Measurements from ENCODE around the gene DPP6. TPM values are rescaled to one million over a fixed set of nuclear protein-coding genes. Genes with fewer than 3 reads are reported as not detected.
"Not testable (repeated sequence)": the region's sequence is repeated elsewhere in the genome, so short reads cannot be mapped to it uniquely, and the experiment has no call there.

DPP6 gene
- total RNA-seq, 1 experiment from 2014 or later, result not detected

DNA sequence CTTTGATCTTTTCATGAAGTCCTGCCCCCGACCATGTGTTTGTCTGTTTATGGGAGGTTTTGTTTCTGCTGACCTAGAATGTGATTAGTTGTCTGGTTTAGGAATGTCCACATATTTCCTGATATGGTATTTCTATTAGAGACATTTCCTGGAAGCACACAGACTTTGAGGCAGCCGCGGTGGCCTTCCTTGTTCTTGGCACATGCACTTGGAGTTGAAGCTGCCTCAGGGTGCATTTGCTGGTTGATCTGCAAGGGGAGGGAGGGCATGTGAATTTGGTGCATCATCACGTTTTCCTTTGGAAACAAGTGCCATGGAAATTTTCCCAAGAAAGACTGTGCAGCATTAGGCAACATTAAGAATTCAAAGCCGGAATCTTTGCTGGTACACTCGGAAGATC is 622.0 kb downstream of the DPP6 start:
- no peaks in the 10 kb centered on the region for H3F3A ChIP-seq (ENCODE audit: insufficient read depth, low read depth)
- ChIA-PET CTCF (no interaction called here), POLR2A (ENCODE audit: unreplicated experiment) (no interaction called here)
- H3K4me3 ChIP-seq, result no peak overlapping the region
- H3K4me2 ChIP-seq, result no peak overlapping the region
- H3K27me3 ChIP-seq (ENCODE audit: insufficient read depth, low read depth), result peaks cover 89% of the 10 kb centered on the region
- no TSS peak for BruUV-seq (replicated peaks)
- no peaks in the 10 kb centered on the region for H3K36me3 ChIP-seq (ENCODE audit: low read depth)
- no peak for DNase-seq
- no peaks in the 10 kb centered on the region for H4K20me1 ChIP-seq (ENCODE audit: insufficient read depth)
- TF ChIP-seq, protein P1, sequence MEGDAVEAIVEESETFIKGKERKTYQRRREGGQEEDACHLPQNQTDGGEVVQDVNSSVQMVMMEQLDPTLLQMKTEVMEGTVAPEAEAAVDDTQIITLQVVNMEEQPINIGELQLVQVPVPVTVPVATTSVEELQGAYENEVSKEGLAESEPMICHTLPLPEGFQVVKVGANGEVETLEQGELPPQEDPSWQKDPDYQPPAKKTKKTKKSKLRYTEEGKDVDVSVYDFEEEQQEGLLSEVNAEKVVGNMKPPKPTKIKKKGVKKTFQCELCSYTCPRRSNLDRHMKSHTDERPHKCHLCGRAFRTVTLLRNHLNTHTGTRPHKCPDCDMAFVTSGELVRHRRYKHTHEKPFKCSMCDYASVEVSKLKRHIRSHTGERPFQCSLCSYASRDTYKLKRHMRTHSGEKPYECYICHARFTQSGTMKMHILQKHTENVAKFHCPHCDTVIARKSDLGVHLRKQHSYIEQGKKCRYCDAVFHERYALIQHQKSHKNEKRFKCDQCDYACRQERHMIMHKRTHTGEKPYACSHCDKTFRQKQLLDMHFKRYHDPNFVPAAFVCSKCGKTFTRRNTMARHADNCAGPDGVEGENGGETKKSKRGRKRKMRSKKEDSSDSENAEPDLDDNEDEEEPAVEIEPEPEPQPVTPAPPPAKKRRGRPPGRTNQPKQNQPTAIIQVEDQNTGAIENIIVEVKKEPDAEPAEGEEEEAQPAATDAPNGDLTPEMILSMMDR (conservative IDR thresholded peaks at IDR 0.05), result no peak
- no peak for TF ChIP-seq EZH2 (IDR thresholded peaks at IDR 0.05; ENCODE audit: low read depth)
- H3K9me2 ChIP-seq (ENCODE audit: insufficient read depth), result no peaks in the 10 kb centered on the region
- H2AFZ ChIP-seq, result no peak overlapping the region
- no peaks in the 10 kb centered on the region for H3K9me3 ChIP-seq (ENCODE audit: insufficient read depth, low read depth)
- intact Hi-C loops (cut with micrococcal nuclease; ENCODE audit: unreplicated experiment), result no loop called here
- no peaks in the 10 kb centered on the region for H3K4me1 ChIP-seq (replicated peaks; ENCODE audit: insufficient read depth)
- H3K27ac ChIP-seq, result no peak overlapping the region
- no peaks in the 10 kb centered on the region for H3K79me2 ChIP-seq (ENCODE audit: low read depth)

DNA sequence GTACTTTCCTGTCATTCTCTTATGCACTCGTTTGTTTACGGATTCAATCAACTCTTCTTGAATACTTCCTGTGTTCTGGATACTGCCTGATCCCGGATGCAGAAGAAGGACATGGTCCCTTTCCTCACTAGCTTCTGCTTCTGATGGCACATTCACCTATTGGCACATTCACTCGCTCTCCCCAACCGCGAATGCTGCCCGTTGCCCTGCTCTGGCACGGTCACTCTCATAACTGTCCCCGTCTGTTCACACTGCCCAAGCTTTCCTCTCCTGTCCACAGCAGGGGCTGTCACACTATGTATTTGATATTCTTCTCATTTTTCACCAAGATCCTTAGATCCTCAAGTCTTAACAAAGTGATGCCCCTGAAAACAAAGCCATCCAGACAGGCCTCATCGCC is 623.4 kb downstream of the DPP6 start:
- Histone ChIP-seq H3F3A (ENCODE audit: insufficient read depth, low read depth) (no peaks in the 10 kb centered on the region), H3K9me2 (ENCODE audit: insufficient read depth) (no peaks in the 10 kb centered on the region), H3K27me3 (ENCODE audit: insufficient read depth, low read depth) (peaks cover 86% of the 10 kb centered on the region), H3K27ac (no peak overlapping the region), H3K9me3 (ENCODE audit: insufficient read depth, low read depth) (no peaks in the 10 kb centered on the region), H3K79me2 (ENCODE audit: low read depth) (no peaks in the 10 kb centered on the region), H3K4me1 (replicated peaks; ENCODE audit: insufficient read depth) (no peaks in the 10 kb centered on the region), H2AFZ (no peak overlapping the region), H3K4me3 (no peak overlapping the region), H3K4me2 (no peak overlapping the region), H4K20me1 (ENCODE audit: insufficient read depth) (no peaks in the 10 kb centered on the region), H3K36me3 (ENCODE audit: low read depth) (no peaks in the 10 kb centered on the region)
- DNase-seq, result no peak
- ChIA-PET CTCF (no interaction called here), POLR2A (ENCODE audit: unreplicated experiment) (no interaction called here)
- intact Hi-C loops (cut with micrococcal nuclease; ENCODE audit: unreplicated experiment), result no loop called here
- no peak for TF ChIP-seq EZH2 (IDR thresholded peaks at IDR 0.05; ENCODE audit: low read depth)
- TF ChIP-seq, protein P1 (conservative IDR thresholded peaks at IDR 0.05), result no peak
- no TSS peak for BruUV-seq (replicated peaks)

DNA sequence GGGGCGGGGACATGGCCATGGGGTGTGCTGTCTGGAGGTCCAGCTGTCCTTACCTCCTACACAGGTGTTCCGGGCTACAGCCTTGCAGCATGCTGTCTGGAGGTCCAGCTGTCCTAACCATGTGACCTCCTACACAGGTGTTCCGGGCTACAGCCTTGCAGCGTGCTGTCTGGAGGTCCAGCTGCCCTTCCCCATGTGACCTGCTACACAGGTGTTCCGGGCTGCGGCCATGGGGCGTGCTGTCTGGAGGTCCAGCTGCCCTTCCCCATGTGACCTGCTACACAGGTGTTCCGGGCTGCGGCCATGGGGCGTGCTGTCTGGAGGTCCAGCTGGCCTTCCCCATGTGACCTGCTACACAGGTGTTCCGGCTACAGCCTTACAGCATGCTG is 623.8 kb downstream of the DPP6 start:
- POLR2A ChIA-PET (ENCODE audit: unreplicated experiment), result not testable (repeated sequence)

DNA sequence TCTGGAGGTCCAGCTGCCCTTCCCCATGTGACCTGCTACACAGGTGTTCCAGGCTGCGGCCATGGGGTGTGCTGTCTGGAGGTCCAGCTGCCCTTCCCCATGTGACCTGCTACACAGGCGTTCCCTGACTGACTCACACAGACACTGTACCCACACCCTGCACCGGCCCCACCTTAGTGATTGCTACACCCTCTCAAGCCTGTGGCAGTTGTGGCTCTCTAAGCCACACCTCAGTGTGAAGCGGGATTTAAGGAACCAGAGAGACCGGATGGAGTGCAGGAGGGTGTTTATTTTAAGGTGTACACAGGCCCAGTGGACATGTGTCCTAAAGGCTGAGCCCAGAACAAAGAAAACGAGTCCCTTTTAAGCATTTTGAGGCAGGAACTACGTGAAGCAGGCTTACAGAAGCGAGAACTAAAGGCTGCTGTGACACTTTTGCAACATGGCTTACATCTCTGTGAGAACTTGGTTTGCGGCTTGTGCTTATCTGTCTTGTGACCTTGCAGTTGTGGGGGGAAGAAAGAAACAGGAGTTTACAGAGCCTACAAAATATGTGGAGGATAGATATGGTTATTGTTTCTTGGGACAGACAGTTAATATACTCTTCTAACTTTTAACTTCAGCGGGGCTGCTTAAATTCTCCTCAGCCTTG is 624.4 kb downstream of the DPP6 start:
- Histone ChIP-seq H3K4me2 (0 out of 2 replicates have a peak overlapping the region, but pooled peaks have one; percentile 2), H3K9me3 (ENCODE audit: insufficient read depth, low read depth) (no peaks in the 10 kb centered on the region), H3K27me3 (ENCODE audit: insufficient read depth, low read depth) (peaks cover 85% of the 10 kb centered on the region), H3K27ac (no peak overlapping the region), H3K36me3 (ENCODE audit: low read depth) (no peaks in the 10 kb centered on the region), H3K9me2 (ENCODE audit: insufficient read depth) (no peaks in the 10 kb centered on the region), H3K4me1 (replicated peaks; ENCODE audit: insufficient read depth) (no peaks in the 10 kb centered on the region), H3K4me3 (no peak overlapping the region), H3K79me2 (ENCODE audit: low read depth) (no peaks in the 10 kb centered on the region), H3F3A (ENCODE audit: insufficient read depth, low read depth) (no peaks in the 10 kb centered on the region), H4K20me1 (ENCODE audit: insufficient read depth) (no peaks in the 10 kb centered on the region), H2AFZ (no peak overlapping the region)
- no peak for TF ChIP-seq EZH2 (IDR thresholded peaks at IDR 0.05; ENCODE audit: low read depth)
- TF ChIP-seq, protein P1 (conservative IDR thresholded peaks at IDR 0.05), result no peak
- DNase-seq, result no peak
- CTCF ChIA-PET, result no interaction called here
- intact Hi-C loops (cut with micrococcal nuclease; ENCODE audit: unreplicated experiment), result no loop called here
- POLR2A ChIA-PET (ENCODE audit: unreplicated experiment), result no interaction called here
- BruUV-seq (replicated peaks), result no TSS peak

More for the DNA sequence above, 623.8 kb downstream of the DPP6 start:
- H3K27ac ChIP-seq; H3K9me2 ChIP-seq (ENCODE audit: insufficient read depth); H2AFZ ChIP-seq; H3F3A ChIP-seq (ENCODE audit: insufficient read depth, low read depth); H3K4me3 ChIP-seq; CTCF ChIA-PET; H3K9me3 ChIP-seq (ENCODE audit: insufficient read depth, low read depth); DNase-seq; H3K4me1 ChIP-seq (replicated peaks; ENCODE audit: insufficient read depth); H3K4me2 ChIP-seq; H3K79me2 ChIP-seq (ENCODE audit: low read depth); intact Hi-C loops (cut with micrococcal nuclease; ENCODE audit: unreplicated experiment); H3K36me3 ChIP-seq (ENCODE audit: low read depth); H4K20me1 ChIP-seq (ENCODE audit: insufficient read depth); BruUV-seq (replicated peaks): not testable (repeated sequence)
- peaks cover 85% of the 10 kb centered on the region for H3K27me3 ChIP-seq (ENCODE audit: insufficient read depth, low read depth)
